Measurements from ENCODE around the gene NFYC. TPM values are rescaled to one million over a fixed set of nuclear protein-coding genes. Genes with fewer than 3 reads are reported as not detected.

NFYC gene
- total RNA-seq, 4 donors from 2014 or later = 29.8 to 44.6 (median 32.4) TPM

DNA sequence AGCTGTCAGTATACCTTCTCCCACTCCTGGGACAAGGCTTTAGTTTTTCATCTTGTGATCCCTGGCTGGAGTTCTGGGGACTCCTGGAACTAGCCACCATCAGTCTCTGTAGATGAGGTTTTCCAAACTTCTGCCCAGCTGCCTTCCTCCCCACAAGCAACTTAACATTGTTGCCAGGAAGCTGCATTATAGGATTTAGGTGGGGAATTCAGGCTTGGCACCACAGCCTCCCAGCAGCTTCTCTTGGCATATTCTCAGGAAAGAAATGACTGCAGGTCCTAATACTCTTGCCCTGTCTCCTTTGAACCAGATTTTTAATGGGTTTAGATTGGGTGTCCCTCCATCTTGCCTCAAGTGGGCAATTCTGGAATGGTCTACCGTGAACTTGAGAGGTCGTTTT lies 73.5 kb downstream of the NFYC start:
- DNase-seq (ENCODE audit: low spot score) (no peak), ATAC-seq (ENCODE audit: low FRiP score) (no peak)
- TF ChIP-seq, protein P1, sequence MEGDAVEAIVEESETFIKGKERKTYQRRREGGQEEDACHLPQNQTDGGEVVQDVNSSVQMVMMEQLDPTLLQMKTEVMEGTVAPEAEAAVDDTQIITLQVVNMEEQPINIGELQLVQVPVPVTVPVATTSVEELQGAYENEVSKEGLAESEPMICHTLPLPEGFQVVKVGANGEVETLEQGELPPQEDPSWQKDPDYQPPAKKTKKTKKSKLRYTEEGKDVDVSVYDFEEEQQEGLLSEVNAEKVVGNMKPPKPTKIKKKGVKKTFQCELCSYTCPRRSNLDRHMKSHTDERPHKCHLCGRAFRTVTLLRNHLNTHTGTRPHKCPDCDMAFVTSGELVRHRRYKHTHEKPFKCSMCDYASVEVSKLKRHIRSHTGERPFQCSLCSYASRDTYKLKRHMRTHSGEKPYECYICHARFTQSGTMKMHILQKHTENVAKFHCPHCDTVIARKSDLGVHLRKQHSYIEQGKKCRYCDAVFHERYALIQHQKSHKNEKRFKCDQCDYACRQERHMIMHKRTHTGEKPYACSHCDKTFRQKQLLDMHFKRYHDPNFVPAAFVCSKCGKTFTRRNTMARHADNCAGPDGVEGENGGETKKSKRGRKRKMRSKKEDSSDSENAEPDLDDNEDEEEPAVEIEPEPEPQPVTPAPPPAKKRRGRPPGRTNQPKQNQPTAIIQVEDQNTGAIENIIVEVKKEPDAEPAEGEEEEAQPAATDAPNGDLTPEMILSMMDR (IDR thresholded peaks at IDR 0.05) = no peak

DNA sequence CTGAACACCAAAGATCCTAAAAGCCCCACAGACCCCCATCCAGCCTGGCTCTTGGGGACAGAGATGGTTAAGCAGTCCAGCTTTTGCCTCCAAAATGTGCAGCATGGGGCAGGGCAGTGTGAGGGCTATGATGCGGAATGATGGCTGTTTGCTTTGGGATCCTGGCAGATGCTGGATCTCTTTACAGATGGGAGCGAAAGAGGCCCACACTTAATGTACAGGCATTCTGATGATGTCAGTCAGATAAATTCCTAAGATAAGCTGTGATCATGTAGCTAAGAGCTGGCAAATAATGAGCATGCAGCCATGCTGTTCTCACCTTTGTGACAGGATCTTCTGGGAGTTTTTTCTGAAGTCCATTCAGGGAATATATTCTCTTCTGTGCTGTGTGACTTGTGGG lies 74.5 kb downstream of the NFYC start:
- TF ChIP-seq, protein P1 (IDR thresholded peaks at IDR 0.05) = no peak
- DNase-seq (ENCODE audit: low spot score) (no peak), ATAC-seq (ENCODE audit: low FRiP score) (no peak)

DNA sequence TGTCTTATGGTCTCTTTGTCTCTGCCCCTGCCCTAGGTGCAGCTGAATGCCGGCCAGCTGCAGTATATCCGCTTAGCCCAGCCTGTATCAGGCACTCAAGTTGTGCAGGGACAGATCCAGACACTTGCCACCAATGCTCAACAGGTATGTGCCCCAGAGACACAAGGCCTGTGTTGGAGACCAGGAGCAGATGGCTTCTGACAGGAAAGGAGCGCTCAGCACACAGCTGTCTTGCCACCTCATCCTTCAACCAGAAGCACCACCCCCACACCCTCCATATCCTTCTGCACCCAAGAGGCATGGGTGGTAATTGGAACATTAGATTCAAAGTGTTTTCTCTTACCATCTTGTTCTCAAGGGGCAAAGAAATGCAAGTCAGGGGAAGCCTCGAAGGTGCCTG lies 75.1 kb downstream of the NFYC start:
- ATAC-seq (ENCODE audit: low FRiP score) (no peak), DNase-seq (ENCODE audit: low spot score) (no peak)
- TF ChIP-seq, protein P1 (IDR thresholded peaks at IDR 0.05) = no peak

DNA sequence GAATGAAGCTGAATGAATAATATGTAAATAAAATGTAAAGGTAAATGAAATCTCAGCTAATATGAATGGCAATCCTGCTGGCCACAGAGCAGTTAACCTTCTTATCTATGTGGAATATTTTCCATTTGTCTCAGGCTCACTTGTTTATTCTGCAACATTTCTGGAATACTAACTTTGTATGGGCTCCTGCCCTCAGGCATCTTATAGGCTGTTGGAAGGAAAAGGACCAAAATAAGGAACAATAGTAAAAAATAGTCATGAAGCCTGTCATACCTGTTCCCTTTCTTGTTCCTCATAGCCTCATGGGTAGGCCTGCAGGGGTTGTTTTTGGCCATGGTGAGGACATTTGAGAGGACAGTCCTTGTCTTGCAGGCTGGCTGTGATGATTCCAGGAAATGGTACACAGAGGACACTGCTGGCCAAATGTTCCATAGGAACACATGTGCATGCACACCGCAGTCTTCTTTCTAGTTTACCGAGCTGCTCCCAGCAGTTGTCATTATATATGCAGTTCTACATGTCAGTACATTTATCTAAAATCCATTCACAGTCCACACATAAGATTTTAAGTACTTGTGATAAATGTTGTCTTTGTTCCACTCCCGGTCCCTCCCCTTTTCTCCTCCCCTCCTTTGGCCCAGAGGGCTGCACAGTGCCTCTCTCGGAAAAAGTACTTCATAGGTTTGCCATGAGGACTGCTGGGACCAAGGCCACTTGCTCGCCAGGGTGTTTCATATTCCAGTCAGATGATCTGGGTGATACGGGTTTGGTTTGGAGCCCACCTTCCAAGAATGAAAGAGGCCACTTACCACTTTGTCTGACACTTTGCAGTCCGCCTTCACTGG lies 76.9 kb downstream of the NFYC start:
- TF ChIP-seq, protein P1 (IDR thresholded peaks at IDR 0.05) = no peak
- no peak for ATAC-seq (ENCODE audit: low FRiP score)
- no peak for DNase-seq (ENCODE audit: low spot score)

DNA sequence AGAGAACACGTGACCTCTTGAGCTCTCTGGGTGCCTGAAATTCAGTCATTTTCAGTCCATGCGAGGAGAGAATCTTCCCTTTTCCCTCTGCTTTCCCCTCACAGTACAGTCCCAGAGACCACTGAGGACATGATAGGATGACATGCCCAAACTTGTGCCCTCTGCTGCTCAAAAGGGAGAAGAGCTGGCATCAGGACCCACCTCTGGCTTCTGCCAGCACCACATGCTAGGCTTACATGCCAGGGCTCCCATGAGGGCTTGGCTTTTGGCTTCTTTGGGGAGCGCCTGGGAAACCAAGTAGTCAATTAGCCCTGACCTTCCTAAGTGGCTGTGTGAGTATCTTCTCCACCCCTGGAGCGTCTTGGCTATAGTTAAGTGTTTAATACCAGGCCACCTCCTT lies 78.3 kb downstream of the NFYC start:
- TF ChIP-seq, protein P1 (IDR thresholded peaks at IDR 0.05) = no peak
- DNase-seq (ENCODE audit: low spot score) = no peak
- no peak for ATAC-seq (ENCODE audit: low FRiP score)

DNA sequence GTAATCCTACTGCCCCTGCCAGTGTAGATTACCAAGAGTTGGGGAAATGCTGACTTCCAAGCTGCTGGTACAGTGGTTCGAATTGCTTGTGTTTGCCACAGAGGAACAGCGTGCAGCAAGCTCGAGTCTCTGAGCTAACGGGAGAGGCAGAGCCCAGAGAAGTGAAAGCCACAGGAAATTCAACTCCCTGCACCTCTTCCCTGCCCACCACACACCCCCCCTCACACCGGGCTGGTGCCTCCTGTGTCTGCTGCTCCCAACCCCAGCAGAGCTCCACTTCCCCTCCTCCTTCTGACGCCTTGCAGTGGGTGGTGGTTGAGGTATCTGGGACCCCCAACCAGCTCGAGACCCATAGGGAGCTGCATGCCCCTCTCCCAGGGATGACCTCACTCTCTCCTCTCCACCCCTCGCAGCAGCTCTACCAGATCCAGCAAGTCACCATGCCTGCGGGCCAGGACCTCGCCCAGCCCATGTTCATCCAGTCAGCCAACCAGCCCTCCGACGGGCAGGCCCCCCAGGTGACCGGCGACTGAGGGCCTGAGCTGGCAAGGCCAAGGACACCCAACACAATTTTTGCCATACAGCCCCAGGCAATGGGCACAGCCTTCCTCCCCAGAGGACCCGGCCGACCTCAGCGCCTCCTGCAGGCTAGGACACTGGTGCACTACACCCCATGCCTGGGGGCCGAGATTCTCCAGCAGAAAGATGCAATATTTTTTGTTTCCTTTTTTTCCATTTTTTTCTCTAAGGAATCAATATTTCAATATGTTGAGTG lies 79.0 kb downstream of the NFYC start:
- ATAC-seq (ENCODE audit: low FRiP score) = no peak
- TF ChIP-seq, protein P1 (IDR thresholded peaks at IDR 0.05) = no peak
- no peak for DNase-seq (ENCODE audit: low spot score)
